Measurements from ENCODE around the gene CLBA1.

The CLBA1 gene

DNA sequence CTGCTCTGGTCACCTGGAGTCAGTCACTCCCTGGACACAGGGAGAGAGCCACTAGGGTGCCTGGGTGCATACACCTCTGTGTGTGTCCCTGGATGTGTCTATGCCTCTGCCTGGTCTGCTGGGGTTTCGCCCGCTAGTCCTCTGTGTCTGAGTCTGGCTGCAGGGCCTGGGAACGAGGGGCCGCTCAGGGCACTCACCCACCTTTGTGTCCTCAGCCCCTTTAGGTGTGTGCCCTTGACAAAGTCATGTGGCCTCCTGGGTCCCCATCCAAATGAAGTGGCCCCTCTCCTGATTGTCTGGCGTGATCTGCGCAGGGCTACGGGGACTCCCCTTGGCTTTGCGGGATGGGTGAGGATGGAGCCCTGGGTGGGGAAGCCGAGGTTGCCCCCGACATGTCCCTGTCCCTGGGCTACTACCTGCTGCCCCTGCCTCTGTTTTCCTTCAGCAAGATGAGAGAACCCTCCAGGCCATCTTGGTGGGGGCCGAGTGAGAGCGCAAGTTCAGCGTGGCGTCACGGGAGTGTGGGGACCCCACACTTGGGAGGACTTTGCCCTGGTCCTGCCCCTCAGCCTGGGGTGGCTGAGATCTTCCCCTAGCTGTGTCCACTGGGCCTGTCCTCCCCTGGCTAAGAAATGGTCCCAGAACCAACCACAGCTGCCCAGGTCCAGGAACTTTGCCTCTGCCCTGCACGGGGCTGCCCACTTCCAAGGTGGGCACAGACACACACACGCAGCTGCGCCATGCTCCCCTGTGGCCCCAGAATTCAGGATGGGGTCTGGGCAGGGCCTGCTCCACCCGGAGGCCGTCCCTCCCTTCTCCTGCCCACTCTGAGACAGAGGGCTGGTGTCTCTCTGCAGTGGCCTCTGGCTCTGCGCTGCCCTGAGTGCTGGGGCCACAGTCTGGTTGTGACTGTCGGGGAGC is 4.7 kb upstream of the CLBA1 start:
- no peak for DNase-seq

DNA sequence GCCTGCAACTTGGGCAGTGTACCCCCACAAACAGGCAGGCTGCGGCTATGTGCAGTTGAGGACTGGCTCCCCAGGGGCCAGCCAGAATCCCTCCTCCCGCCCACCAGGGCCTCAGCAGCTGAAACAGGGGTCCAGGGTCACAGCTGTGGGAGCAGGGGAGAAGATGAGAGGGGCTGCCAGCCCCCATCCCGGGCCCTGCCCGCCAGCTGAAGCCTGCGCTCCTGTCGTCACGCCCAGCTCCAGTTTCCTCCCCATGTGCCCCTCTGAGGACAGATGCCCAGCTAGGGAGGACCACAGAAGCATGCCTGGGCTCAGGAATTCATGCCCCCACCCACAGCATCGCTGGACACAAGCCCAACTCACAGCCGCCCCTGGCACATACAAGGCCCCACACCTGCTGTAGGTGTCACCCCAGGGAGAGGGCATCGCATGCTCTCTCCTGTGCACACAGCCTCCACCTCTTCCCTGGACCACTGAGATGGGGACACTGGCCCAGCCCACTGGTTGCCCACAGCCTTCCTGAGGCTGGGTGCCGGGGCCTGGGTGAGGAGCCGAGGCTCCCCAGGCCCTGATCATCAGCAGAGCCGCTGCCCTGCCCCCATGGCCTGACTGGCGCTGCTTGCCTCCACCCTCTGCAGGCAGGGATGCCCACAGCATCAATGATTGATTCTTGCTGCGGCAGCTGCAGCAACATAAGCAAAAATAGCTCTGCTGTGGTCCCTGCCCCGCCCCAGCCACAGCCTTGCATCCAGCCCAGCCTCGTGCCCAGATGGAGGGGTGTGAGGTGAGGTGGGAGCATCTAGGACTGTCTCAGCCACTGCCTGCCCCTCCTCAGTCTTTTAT is 3.7 kb upstream of the CLBA1 start:
- no peak for DNase-seq

DNA sequence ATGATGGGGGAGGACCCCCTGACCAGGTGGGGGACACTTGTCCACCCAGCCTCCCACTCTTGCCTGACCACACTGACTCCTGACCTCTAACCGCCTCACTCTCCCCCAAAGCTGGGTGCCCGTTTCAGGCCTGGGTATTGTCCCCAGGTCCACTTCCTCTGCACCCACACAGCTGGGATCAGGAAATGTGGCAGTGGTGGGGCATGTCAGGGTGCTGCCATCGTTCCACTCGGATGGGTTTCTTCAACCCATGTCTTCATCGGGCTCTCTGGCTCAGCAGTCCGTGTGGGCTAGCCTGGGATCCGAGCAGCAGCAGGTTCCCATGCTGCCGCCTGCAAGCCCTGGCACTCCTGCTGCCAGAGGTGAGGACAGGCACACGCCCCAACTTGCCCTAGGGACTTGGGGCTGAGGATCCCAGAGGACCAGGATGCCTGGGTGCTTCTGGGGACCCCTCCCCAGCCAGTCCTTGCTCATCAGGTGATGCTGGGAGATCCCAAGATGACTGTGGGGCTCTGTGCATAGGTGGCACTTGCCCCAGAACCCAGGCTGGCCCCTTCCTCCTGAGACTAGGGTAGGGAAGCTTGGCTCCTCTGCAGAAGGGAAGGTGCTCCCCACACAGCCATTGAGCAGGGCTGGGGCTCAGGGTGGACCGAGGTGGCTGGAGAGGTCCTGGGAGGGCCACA is 2.9 kb upstream of the CLBA1 start:
- no peak for DNase-seq

DNA sequence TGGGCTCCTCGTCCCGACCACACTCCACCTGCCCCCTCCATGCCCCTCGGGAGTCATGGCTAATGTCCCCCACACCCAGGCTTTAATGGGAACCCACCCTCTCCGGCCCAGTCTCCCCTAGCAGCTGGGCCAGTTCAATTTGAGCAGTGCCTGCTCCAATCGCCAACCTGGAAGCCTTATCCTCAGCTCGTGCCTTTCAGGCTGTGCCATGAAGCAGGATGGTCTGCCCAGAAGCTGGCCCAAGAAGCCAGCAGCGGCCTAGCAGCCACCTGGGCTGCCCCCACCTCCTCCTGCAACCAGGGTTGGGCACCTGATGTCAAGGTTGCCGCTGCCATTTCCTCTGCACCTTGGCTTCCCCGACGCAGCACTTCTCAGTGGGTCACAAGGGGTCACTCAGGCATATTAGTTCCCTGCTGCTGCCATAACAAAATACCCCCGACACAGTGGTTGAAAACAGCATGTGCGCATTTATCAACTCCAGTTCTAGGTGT is 2.3 kb upstream of the CLBA1 start:
- no peak for DNase-seq

DNA sequence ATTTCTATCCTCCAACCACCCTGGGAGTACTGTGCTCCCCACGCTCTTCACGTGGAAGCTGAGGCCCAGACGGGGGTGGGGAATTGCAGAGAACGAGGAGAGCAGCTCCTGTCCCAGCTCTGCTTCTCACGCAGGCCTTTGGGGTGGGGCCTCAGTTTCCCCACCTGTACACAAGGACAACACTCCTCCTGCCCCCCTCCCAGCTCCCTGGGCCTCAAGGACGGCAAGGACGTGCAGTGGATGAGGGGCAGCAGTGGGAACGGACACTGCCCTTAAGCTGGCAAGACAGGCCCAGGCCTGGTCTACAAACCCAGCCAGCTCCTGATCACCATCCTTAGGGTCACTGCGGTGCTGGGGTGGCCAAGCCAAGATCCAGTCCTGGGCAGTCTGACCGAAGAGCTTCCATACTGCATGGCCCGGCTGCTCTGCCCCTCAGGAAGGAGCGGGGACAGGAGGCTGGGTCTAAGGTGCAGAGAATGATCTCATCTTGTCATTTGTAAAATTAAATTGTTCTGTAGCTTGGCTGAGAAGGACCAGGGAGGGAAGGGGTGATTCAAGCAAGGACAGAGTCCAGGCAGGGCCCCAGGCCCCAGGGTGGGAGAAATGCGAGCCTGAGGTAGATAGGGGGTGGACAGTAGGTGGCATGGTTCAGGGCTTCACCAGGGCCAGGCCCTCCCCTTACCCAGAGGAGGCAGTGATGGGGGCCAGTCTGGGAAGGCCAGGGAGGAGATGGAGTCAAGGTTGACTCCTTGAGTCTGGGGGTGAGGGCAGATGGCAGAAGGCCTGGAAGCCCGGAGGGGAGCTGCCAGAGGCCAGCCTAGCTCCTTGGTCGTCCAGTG is 1.3 kb upstream of the CLBA1 start:
- no peak for DNase-seq

DNA sequence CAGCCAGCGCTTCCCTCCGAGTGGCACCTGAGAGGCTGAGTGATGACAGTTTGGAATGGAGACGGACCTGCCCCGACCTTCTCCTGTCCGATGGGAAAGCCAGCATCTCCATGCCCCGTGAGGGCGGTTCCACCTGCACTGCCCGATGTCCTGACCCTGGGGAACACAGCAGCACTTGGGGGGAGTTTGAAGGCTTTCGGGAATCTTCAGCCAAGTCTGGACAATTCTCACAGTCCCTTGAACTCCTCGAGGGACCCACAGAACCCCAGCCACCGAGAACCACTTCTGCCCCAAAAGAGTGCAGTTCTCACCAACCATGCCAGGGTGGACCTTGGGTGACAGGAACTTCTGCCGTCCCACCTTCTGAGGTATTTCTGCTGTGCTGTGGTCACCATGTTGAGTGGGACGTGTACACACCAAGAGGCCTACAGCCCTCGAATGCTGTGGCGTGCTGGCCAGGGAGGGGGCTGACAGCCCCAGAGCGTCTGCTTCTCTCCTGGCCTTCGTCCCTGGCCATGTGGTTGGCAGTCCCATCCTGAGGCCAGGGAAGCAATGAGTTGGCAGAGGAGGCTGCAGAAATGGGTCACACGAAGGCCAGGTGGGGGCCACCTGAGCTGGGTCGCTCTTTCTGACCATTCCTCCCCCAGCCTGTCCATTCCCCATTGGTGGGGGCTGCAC is 1.0 kb downstream of the CLBA1 start:
- no peak for DNase-seq

DNA sequence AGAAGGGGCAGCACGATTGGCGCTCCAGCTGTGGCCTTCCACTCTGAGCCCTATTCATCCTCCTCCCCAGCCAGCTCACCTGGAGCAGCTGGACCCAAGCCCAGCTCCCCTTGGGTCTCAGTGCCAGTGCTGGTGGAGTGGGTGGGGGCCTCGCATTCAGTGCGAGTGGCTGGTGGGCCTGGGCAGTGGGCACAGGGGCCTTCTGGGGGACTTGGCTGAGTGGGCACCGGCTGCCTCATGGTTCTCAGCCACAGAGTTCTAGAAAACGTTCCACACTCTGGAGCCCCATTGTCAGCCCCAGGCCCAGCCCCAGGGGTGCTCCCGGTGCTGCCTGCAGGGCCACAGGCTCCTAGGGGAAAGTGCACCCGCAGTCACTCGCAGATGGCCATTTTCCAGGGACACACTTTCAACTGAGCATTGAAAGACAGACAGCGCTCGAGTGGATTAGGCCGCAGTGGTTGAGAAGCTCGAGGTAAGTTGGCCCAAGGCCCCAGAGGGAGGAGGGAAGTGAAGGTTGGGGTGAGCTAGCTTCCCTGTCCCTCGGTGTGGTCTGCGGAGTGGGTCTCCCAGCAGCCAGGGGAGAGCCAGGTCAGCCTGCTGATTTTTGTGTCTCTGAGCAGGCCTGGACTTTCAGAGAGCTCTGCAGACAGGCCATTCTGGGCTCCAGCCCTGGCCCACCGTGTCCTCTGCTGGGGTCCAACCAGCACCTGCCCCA is 3.8 kb downstream of the CLBA1 start:
- DNase-seq: no peak

DNA sequence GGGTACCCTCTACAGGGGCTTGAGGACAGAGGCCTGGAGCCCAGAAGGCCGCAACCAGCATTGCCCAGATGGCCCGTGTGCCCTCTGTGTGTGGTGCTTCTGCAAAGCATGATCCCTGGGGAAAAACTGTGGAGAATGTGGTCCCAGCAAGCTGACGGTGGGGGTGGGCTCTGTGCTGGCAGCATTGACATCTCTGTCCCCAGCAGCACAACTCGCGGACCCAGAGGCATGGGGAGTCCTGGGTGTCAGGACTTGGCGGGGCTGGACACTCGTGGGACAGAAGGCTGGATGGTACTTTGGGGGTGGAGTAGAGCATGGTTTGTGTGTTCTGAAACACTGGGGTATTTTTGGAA is 4.3 kb downstream of the CLBA1 start:
- no peak for DNase-seq

DNA sequence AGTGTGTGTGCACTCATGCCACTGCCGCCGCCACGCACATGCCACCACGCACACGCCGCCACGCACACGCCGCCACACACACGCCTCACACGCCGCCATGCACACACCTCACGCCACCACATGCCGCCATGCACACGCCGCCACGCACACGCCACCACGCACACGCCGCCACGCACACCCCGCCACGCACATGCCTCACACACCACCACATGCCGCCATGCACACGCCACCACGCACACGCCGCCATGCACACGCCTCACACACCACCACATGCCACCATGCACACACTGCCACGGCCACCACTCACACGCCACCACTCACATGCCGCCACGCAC is 6.3 kb downstream of the CLBA1 start:
- no peak for DNase-seq

DNA sequence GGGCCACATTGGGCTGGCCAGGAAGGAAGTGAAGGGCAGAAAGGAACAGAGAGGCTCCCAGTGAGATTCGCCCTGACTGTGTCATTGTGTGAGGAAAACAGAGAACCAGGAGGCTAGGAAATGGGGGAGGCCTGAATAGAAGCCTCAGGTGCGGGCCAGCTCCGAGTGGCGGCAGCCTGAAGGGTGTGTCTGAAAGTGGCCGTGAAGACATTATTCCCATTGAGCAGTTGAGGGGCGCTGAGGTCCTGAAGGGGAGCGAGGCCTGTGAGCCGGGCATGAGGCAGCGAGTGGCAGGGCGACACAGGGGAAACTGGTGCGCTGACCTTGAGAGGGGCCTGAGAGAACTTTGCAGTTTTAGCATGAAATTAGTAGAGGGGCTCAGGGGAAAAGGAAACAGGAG is 6.9 kb downstream of the CLBA1 start:
- no peak for DNase-seq

DNA sequence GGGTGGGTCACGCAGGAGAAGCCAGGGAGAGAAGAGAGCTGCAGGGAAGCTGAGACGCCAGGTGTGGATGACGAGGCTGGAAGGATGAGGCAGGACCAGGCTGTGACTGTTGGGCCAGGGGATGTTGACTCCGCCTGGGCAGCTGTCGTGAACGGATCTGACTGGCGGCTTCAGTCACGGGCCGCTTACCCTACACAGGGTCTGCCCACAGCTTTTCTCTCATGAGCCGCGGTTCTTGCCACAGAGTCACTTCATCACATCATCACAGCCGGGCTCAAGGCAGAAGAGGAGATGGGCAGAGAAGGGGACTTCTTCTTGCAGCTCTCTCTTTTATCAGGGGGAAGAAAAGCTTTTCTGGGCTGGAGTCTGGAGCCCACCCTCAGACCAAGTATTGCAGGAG is 7.7 kb downstream of the CLBA1 start:
- no peak for DNase-seq

DNA sequence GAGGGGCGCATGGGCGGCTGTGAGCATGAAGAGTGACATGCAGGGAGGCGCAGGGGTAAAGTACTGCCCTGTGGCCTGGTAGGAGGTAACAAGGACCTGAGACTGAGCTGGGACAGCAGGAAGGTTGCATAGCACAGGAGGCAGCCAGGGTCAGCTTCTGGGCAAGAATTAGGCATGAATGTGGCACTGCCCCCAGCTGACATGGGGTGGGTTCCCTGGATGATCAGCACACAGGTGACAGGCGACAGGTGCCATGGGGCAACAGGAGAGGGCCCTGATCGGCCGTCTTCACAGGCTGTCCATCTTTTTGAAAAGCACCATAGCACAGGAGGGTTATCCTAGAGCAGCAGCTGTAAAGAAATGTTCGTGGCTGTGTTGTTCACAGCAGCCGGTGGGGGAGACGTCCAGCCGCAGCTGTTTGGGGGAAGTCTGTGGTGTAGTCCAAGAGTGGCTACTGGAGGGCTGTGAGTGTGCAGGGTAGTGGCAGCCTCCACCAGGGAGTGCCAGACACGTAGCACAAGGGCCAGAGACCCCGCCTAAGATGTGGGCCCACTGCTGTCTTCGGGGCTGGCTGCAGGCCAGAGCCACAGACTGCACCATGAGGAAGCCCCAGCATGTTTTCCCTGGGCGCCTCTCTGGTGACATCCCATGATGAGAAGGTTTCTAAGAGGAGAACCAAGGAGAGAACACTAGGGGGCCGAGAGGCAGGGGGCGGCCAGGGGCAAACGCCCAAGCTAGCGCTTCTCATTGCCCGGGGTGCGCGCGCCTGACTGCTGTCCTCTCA is 8.4 kb downstream of the CLBA1 start:
- no peak for DNase-seq

DNA sequence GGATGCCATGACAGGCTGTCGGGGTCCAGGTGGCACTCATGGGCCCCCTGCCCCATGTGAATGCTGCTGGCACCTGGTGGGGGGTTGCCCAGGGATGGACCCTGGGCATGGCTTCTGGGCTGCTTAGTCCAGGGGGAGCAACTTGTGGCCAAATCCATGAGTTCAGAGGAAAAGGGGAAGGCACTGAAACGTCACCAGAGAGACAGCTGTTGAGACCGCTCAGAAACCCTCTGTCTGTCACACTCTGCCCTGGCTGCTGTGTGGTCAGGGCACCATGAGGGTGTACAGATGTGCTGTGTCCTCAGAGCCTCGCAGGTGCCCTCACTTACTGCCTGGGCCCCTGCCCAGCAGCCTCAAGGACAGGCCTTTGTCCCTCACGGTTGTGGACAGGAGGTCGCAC is 9.4 kb downstream of the CLBA1 start:
- DNase-seq: no peak

DNA sequence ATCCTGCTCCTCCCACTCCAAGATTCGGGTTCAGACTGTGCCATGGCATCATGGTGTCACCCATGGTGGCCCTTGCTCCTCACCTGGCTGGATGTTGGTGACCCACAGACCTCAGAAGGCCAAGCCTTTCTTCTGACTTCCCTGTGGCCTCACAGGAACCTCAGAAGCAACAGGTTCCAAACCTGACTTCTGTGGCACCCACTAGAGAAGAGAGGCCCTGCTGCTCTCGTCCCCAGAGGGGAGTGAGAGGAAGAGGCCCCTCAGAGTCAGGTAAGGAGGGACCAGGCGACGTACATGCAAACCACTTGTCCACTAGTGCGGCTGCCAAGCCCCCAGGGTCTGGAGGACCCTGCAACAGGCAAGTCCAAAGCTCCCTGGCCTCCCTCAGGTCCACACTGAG is 10.4 kb downstream of the CLBA1 start:
- DNase-seq: no peak

DNA sequence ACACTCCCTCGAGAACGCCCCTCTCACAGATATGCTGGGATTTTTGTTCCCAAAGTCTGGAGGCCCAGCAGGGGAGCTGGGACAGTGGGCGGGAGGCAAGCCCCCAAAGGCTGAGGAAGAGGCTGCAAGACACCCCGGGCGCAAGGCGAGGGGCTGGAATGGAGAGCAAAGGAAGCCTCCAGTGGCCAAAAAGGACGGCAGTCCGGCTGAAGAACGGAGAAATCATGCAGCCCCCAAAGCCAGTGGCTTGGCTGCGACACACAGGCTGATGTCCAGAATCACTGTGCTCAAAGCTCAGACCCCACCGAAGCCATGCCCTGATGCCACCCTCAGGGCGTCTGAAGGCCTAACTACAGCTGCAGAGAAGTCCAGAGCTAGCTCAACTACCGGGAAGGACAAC is 10.9 kb downstream of the CLBA1 start:
- no peak for DNase-seq

DNA sequence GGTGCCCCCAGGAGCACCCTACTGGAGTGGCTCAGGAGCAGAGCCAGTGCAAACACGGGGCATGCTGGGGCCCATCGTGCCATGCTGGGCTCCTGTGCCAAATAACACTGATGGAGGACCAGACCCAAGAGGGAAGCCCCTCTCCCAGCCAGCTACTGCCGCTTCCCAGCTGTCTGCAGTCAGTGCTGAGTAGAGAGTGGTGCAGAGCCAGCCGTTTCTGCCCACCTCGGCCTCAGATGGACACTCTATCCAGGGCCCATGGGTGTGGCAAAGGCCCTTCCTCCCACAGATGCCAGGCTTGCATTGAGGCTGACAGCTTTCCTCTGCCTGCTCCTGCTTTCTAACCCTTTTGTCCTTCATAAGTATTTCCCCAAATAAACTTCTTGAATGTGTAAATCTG is 13.2 kb downstream of the CLBA1 start:
- no peak for DNase-seq

DNA sequence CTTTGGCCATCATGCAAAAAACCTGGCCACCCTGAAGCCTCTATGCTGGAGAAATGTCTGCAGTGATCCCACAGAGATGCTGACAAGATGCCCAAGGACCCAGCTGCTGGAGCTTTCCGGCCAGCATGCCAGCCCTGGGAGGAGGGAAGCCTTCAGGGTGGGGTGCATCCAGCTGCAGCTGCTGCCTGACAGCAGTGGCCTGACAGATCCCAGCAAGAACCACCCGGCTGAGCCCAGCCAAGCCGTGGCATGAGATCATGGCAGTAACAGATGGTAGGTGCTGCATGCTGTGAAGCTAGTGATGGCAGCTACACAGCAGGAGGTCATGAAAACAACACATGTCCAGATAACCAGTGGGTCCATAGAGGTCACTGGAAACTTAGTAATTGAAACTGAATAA is 13.8 kb downstream of the CLBA1 start:
- DNase-seq: no peak

DNA sequence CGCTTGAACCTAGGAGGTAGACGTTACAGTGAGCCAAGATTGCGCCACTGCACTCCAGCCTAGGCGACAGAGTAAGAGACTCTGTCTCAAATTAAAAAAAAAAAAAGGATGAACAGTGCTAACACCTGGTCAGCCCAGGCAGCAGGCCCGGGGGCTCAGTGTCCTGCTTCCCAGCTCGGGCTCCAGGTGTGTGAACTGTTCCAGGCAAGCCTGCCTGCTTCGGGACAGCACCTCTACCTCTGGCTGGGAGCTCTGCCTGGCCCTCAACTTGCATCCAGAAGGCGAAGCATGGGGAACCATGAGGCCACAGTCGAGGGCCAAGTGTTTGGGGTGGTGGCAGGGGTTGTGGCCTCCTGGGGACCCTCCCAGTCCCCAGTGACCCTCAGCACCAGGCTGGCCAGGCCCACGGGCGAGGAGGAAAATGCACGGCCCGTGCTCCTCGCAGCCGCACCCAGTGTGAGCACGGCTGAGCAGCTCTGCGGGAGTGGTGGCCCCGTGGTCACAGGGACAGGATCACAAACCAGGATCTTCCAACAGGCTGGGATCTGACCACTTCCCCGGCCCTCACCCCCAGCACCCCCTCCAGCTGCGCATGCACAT is 19.8 kb downstream of the CLBA1 start:
- DNase-seq: no peak

DNA sequence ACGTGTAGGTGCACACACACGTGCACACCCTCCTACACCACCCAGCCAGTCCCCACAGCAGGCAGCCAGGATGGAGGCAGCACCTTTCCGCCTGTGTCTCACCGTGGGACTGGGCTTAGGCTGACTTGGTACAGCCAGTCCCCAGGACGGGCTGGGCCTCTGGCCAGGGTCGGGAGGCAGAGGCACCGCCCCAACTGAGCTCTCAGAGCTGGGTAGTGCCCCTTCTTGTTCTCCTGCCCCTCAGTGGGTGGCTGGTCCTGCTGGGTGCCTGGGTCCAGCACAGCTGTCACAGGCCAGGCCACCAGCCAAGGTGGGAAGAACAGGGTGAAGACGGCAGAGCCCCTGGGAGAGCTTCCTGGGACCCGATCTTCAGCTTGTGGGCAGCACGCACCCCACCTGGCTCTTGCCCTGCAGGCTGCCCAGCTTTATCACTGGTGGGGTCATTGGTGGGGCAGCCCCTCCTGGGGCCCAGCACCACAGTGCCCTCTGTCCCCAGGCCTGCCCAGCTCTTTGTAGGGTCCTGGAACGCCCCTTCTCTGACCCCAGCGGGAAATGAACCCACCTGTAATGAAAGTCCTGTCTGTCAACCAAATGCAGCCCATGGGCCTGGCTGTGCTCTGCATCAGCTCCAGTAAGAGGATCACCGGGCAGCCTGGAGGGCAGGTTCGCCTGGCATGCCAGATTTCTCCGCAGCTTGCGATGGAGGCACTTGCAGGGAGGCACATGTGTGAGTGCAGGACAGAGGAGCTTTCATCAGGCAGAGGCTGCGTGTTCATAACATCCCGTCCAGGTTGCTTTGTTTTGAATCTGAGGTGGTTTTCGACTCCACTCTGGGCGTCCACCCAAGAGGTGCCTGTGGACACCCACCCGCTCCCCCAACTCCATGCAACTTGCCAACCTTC is 20.6 kb downstream of the CLBA1 start:
- no peak for DNase-seq
